Breast epithelium (tissue), 4 donors: ENCODE results near the gene C2CD3. TPM values are rescaled to one million over a fixed set of nuclear protein-coding genes. Genes with fewer than 3 reads are reported as not detected.

ENCODE experiments used
- DNase-seq, 2 donors: peaks; one replicate each; pipeline ENCODE4 v3.0.0-alpha.2; 2019; ENCODE audit warnings: low spot score in 2 of 2
- H3K27ac ChIP-seq, 2 donors: fragments of 200-600 bp; sonication (generic) in 1 of 2; one replicate each; pipeline ENCODE4 v1.5.1; 2016 to 2019; ENCODE audit warnings: mild to moderate bottlenecking in 1 of 2
- H3K27me3 ChIP-seq, 2 donors: fragments of 200-600 bp; sonication (generic) in 1 of 2; one replicate each; pipeline versions ENCODE4 v1.5.1 to v1.6.0; 2017 to 2019; ENCODE audit warnings: control low read depth in 1 of 2, mild to moderate bottlenecking in 1 of 2
- H3K36me3 ChIP-seq: fragments of 200-600 bp; one replicate; pipeline ENCODE4 v1.5.1; 2019
- H3K4me1 ChIP-seq, 2 donors: fragments of 200-600 bp; sonication (generic); one replicate each; pipeline ENCODE4 v1.5.1; 2016 to 2019; ENCODE audit warnings: control low read depth in 1 of 2
- H3K4me3 ChIP-seq, 3 donors: fragments of 200-600 bp; sonication (generic); 1 replicate in 2 of 3; 2 replicates in 1 of 3; pipeline ENCODE4 v1.5.1; 2016 to 2019; ENCODE audit warnings: mild to moderate bottlenecking in 3 of 3, moderate library complexity in 2 of 3
- H3K9me3 ChIP-seq, 2 donors: fragments of 200-600 bp; sonication (generic) in 1 of 2; one replicate each; pipeline ENCODE4 v1.5.1; 2016 to 2019; ENCODE audit warnings: control low read depth in 1 of 2
- CTCF ChIP-seq, 3 donors: fragments of 450-650 bp; IDR thresholded peaks; one replicate each; pipeline ENCODE4 v1.5.1; 2016 to 2017; ENCODE audit warnings: antibody characterized with exemption in 3 of 3, mild to moderate bottlenecking in 3 of 3, moderate library complexity in 3 of 3
- POLR2A ChIP-seq: fragments of 450-650 bp; IDR thresholded peaks from one replicate; pipeline ENCODE4 v1.6.1; 2016; ENCODE audit warnings: antibody characterized with exemption, mild to moderate bottlenecking, moderate library complexity
- POLR2AphosphoS5 ChIP-seq, 3 donors: sonication (generic); formaldehyde crosslinking; IDR thresholded peaks; one replicate each; pipeline ENCODE4 v1.6.1; 2017; ENCODE audit warnings: antibody characterized with exemption in 3 of 3
- intact Hi-C: fragments of 100-400 bp; cut with DNase I; formaldehyde crosslinking; loops from one replicate; pipeline ENCODE4 v1.15.1; 2023; ENCODE audit warnings: low total_unique reads
- total RNA-seq, 3 donors: library from RNA; depleted of rRNA; stranded (reverse); fragments of >200 nt; gene quantifications; one replicate each; pipeline ENCODE4 v1.1.0, GENCODE V29; 2016

The C2CD3 gene
- total RNA-seq, 3 donors from 2014 or later, result 17.4 to 44.5 (median 37.4) TPM

GRCh38 chr11:73972620-73973449 lies 198.0 kb downstream of the C2CD3 start:
- Histone ChIP-seq H3K9me3 (no peaks in the 10 kb centered on the region), H3K36me3 (no peaks in the 10 kb centered on the region), H3K27me3 (no peaks in the 10 kb centered on the region), H3K27ac (no peak overlapping the region), H3K4me1 (no peaks in the 10 kb centered on the region), H3K4me3 (no peak overlapping the region)
- TF ChIP-seq CTCF (IDR thresholded peaks at IDR 0.05) (no peak), POLR2A (no peak), POLR2AphosphoS5 (IDR thresholded peaks at IDR 0.05) (no peak)
- DNase-seq, result peak in 1 of 2 donors; percentile 45
- intact Hi-C loops, result no loop called here

GRCh38 chr11:73972187-73972586 lies 198.6 kb downstream of the C2CD3 start:
- Histone ChIP-seq H3K27ac (no peak overlapping the region), H3K4me1 (no peaks in the 10 kb centered on the region), H3K4me3 (no peak overlapping the region), H3K36me3 (no peaks in the 10 kb centered on the region), H3K9me3 (no peaks in the 10 kb centered on the region), H3K27me3 (no peaks in the 10 kb centered on the region)
- intact Hi-C loops, result no loop called here
- no peak for TF ChIP-seq POLR2AphosphoS5 (IDR thresholded peaks at IDR 0.05)
- no peak for TF ChIP-seq POLR2A
- DNase-seq, result peak in 1 of 2 donors; percentile 3

GRCh38 chr11:73971175-73971719 lies 199.6 kb downstream of the C2CD3 start:
- TF ChIP-seq CTCF (IDR thresholded peaks at IDR 0.05) (no peak), POLR2AphosphoS5 (IDR thresholded peaks at IDR 0.05) (no peak), POLR2A (no peak)
- Histone ChIP-seq H3K27me3 (no peaks in the 10 kb centered on the region), H3K4me3 (no peak overlapping the region), H3K36me3 (no peaks in the 10 kb centered on the region), H3K4me1 (no peaks in the 10 kb centered on the region), H3K27ac (no peak overlapping the region), H3K9me3 (no peaks in the 10 kb centered on the region)
- peak in 1 of 2 donors; percentile 33 for DNase-seq
- intact Hi-C loops, result no loop called here

- TF ChIP-seq POLR2A, result no peak
- TF ChIP-seq POLR2AphosphoS5 (IDR thresholded peaks at IDR 0.05), result no peak
- TF ChIP-seq CTCF (IDR thresholded peaks at IDR 0.05), result no peak
- H3K36me3 ChIP-seq, result no peaks in the 10 kb centered on the region
- no peaks in the 10 kb centered on the region for H3K27me3 ChIP-seq
- no peak overlapping the region for H3K4me3 ChIP-seq
- intact Hi-C loops, result no loop called here
- no peaks in the 10 kb centered on the region for H3K9me3 ChIP-seq
- no peak overlapping the region for H3K27ac ChIP-seq
- peak in 1 of 2 donors; percentile 34 for DNase-seq
- no peaks in the 10 kb centered on the region for H3K4me1 ChIP-seq
Measured at GRCh38 chr11:73969991-73970800, 200.6 kb downstream of the C2CD3 start.

- Histone ChIP-seq H3K27me3 (no peaks in the 10 kb centered on the region), H3K9me3 (no peaks in the 10 kb centered on the region), H3K36me3 (no peaks in the 10 kb centered on the region), H3K4me3 (no peak overlapping the region), H3K4me1 (no peaks in the 10 kb centered on the region), H3K27ac (no peak overlapping the region)
- intact Hi-C loops, result no loop called here
- no peak for DNase-seq
- no peak for TF ChIP-seq CTCF (IDR thresholded peaks at IDR 0.05)
Measured at GRCh38 chr11:73969091-73969490, 201.7 kb downstream of the C2CD3 start.
